Fibroblast of lung (primary cell): ENCODE measurements around the gene MSMO1.

Source experiments
- CTCF ChIP-seq, 2 donors: IDR thresholded peaks in 1 of 2; conservative IDR thresholded peaks in 1 of 2; 1 replicate in 1 of 2; 2 replicates in 1 of 2; pipeline ENCODE4 v1.5.1; 2011 to 2012; ENCODE audit warnings: low read length in 2 of 2, control low read depth in 1 of 2, inconsistent platforms in 1 of 2, low read depth in 1 of 2, mild to moderate bottlenecking in 1 of 2
- EZH2 ChIP-seq: IDR thresholded peaks from 2 replicates; pipeline ENCODE4 v1.5.1; 2012; ENCODE audit warnings: low read length, control low read depth, mild to moderate bottlenecking; ENCODE audit errors: missing control alignments

GRCh38 chr4:165375465-165375864 lies 48.0 kb downstream of the MSMO1 start:
- no peak for TF ChIP-seq CTCF (conservative IDR thresholded peaks at IDR 0.05 in 1 of 2, IDR thresholded peaks at IDR 0.05 in 1 of 2; ENCODE audit: low read depth in 1 of 2, low read length in 2 of 2)
- no peak for TF ChIP-seq EZH2
